Left lung (tissue), 10 donors: ENCODE measurements around the gene SOWAHA. TPM values are rescaled to one million over a fixed set of nuclear protein-coding genes. Genes with fewer than 3 reads are reported as not detected.

Experiments
- ATAC-seq: fragments of 200-7000 bp; cut with Tn5 transposase; one replicate; pipeline ENCODE4 v1.9.1; 2020; ENCODE audit warnings: moderate library complexity
- DNase-seq, 4 donors: peaks; one replicate each; pipeline ENCODE4 v3.0.0-alpha.2; 2013 to 2020
- H3K27ac ChIP-seq, 2 donors: fragments of 200-600 bp; sonication (generic) in 1 of 2; one replicate each; pipeline versions ENCODE4 v1.5.0 to v1.8.0; 2020 to 2021
- H3K27me3 ChIP-seq, 2 donors: fragments of 200-600 bp; sonication (generic) in 1 of 2; one replicate each; pipeline versions ENCODE4 v1.5.0 to v1.8.0; 2020 to 2021
- H3K36me3 ChIP-seq, 2 donors: fragments of 200-600 bp; sonication (generic) in 1 of 2; one replicate each; pipeline versions ENCODE4 v1.5.0 to v1.8.0; 2020 to 2021
- H3K4me1 ChIP-seq, 2 donors: fragments of 200-600 bp; one replicate each; pipeline ENCODE4 v1.8.0; 2021
- H3K4me3 ChIP-seq, 2 donors: fragments of 200-600 bp; sonication (generic) in 1 of 2; one replicate each; pipeline versions ENCODE4 v1.5.0 to v1.8.0; 2020 to 2021; ENCODE audit warnings: mild to moderate bottlenecking in 1 of 2
- H3K9me3 ChIP-seq, 2 donors: fragments of 200-600 bp; sonication (generic) in 1 of 2; one replicate each; pipeline versions ENCODE4 v1.5.0 to v1.8.0; 2020 to 2021
- CTCF ChIP-seq, 2 donors: fragments of 200-600 bp; sonication (generic) in 1 of 2; IDR thresholded peaks; one replicate each; pipeline versions ENCODE4 v1.5.0 to v1.8.0; 2021; ENCODE audit warnings: antibody characterized with exemption in 2 of 2
- intact Hi-C, 2 donors: fragments of 100-400 bp; cut with DNase I; formaldehyde crosslinking; loops; one replicate each; pipeline versions ENCODE4 v1.11.2 to v1.14.2; 2022
- polyA plus RNA-seq, 6 donors: library from polyadenylated mRNA; unstranded; fragments of 120-200 nt; gene quantifications; one replicate each; pipeline ENCODE4 v1.2.1, GENCODE V29; 2013; ENCODE audit not compliant: insufficient read length in 6 of 6
- total RNA-seq, 2 donors: library from RNA; stranded (reverse); fragmentation: NEBNext Ultra II Directional; extraction: Animal tissue kit (Norgen Biotek cat#: 25700); gene quantifications; one replicate each; pipeline ENCODE4 v1.2.1, GENCODE V29; 2021
- donor health status: DM: no; HTN: yes; CAD: no.
- donor health status: DM: no; HTN: no; CAD: no.

The SOWAHA gene
- total and polyA plus RNA-seq, 8 donors: 0.07 to 0.16 TPM; not detected in 6

- no peaks in the 10 kb centered on the region for H3K9me3 ChIP-seq
- peak overlapping the region; percentile 92 to 93 for H3K27ac ChIP-seq
- H3K36me3 ChIP-seq: peaks cover 0 to 33% of the 10 kb centered on the region in 2 donors
- H3K4me3 ChIP-seq: peak overlapping the region; percentile 74 to 86
- no peak for TF ChIP-seq CTCF (IDR thresholded peaks at IDR 0.05)
- intact Hi-C loops: no loop called here
- H3K4me1 ChIP-seq: peaks cover 0 to 24% of the 10 kb centered on the region in 2 donors
- peak; percentile 59 for ATAC-seq
- DNase-seq: no peak
- H3K27me3 ChIP-seq: no peaks in the 10 kb centered on the region
Observed at GRCh38 chr5:132865668-132866341, 52.7 kb downstream of the SOWAHA start.

Other genes starting within 250 kb of the SOWAHA start
- not detected for gene IL13, start 155.1 kb upstream of the SOWAHA start, total RNA-seq
- gene IL13, start 155.1 kb upstream of the SOWAHA start, polyA plus RNA-seq: under 1 TPM in 2 of 6 donors, not detected in 4; 0.15 to 0.16 TPM
- not detected for gene IL4, start 139.3 kb upstream of the SOWAHA start, total RNA-seq
- gene IL4, start 139.3 kb upstream of the SOWAHA start, polyA plus RNA-seq: under 1 TPM in 4 of 6 donors, not detected in 2; 0.27 to 0.84 (median 0.44) TPM
- gene KIF3A, start 75.8 kb upstream of the SOWAHA start, total RNA-seq: 10 to 100 TPM in 1 of 2 donors, 1 to 10 TPM in 1; 8.9 to 15.2 TPM
- gene KIF3A, start 75.8 kb upstream of the SOWAHA start, polyA plus RNA-seq: 10 to 100 TPM; 24.3 to 30.4 (median 26.5) TPM
- 1 to 10 TPM; 1.1 to 1.8 TPM for gene CCNI2, start 65.9 kb upstream of the SOWAHA start, total RNA-seq
- gene CCNI2, start 65.9 kb upstream of the SOWAHA start, polyA plus RNA-seq: 1 to 10 TPM in 2 of 6 donors, under 1 TPM in 4; 0.42 to 2.5 (median 0.81) TPM
- gene SEPTIN8, start 36.1 kb upstream of the SOWAHA start, total RNA-seq: 10 to 100 TPM; 38.8 to 53.8 TPM
- 10 to 100 TPM; 54.8 to 73.8 (median 61.9) TPM for gene SEPTIN8, start 36.1 kb upstream of the SOWAHA start, polyA plus RNA-seq
- gene SHROOM1, start 17.3 kb downstream of the SOWAHA start, total RNA-seq: 10 to 100 TPM; 15.8 to 20.6 TPM
- gene SHROOM1, start 17.3 kb downstream of the SOWAHA start, polyA plus RNA-seq: 10 to 100 TPM in 2 of 6 donors, 1 to 10 TPM in 4; 8.1 to 14.7 (median 9.2) TPM
- gene GDF9, start 53.2 kb downstream of the SOWAHA start, total RNA-seq: under 1 TPM; 0.26 to 0.39 TPM
- 1 to 10 TPM; 1.0 to 1.6 (median 1.2) TPM for gene GDF9, start 53.2 kb downstream of the SOWAHA start, polyA plus RNA-seq
- gene UQCRQ, start 53.3 kb downstream of the SOWAHA start, total RNA-seq: 100 to 1,000 TPM; 386 to 507 TPM
- 100 to 1,000 TPM; 130 to 187 (median 150) TPM for gene UQCRQ, start 53.3 kb downstream of the SOWAHA start, polyA plus RNA-seq
- 1 to 10 TPM; 1.2 to 1.9 TPM for gene LEAP2, start 60.4 kb downstream of the SOWAHA start, total RNA-seq
- 1 to 10 TPM; 3.2 to 6.0 (median 4.4) TPM for gene LEAP2, start 60.4 kb downstream of the SOWAHA start, polyA plus RNA-seq
- 10 to 100 TPM; 75.2 to 86.1 TPM for gene AFF4, start 150.3 kb downstream of the SOWAHA start, total RNA-seq
- 10 to 100 TPM; 59.5 to 68.9 (median 63.2) TPM for gene AFF4, start 150.3 kb downstream of the SOWAHA start, polyA plus RNA-seq
- gene ZCCHC10, start 213.2 kb downstream of the SOWAHA start, total RNA-seq: 10 to 100 TPM; 20.7 to 22.1 TPM
- gene ZCCHC10, start 213.2 kb downstream of the SOWAHA start, polyA plus RNA-seq: 10 to 100 TPM; 28.3 to 34.6 (median 30.5) TPM
- 10 to 100 TPM; 85.5 to 90.7 TPM for gene HSPA4, start 238.7 kb downstream of the SOWAHA start, total RNA-seq
- 100 to 1,000 TPM in 1 of 6 donors, 10 to 100 TPM in 5; 85.9 to 109 (median 94.3) TPM for gene HSPA4, start 238.7 kb downstream of the SOWAHA start, polyA plus RNA-seq